HL-60 (cell line): ENCODE data around the gene MSI1.

Experiments
- DNase-seq, 2 experiments: peaks; one replicate each; pipeline ENCODE4 v3.0.0-alpha.2; 2010 to 2020; ENCODE audit warnings: low read depth in 1 of 2, low spot score in 1 of 2
- H3K27ac ChIP-seq: fragments of 250-450 bp; sonication (Bioruptor Pico); replicated peaks from 2 replicates; pipeline ENCODE4 v1.5.1; 2020; ENCODE audit warnings: mild to moderate bottlenecking, moderate library complexity
- H3K27me3 ChIP-seq: fragments of 250-450 bp; sonication (Bioruptor Pico); 2 replicates; pipeline ENCODE4 v1.5.1; 2021; ENCODE audit warnings: mild to moderate bottlenecking, moderate library complexity; ENCODE audit not compliant: insufficient read depth, poor library complexity, severe bottlenecking
- H3K4me3 ChIP-seq: replicated peaks from 2 replicates; pipeline ENCODE4 v1.5.1; 2011; ENCODE audit warnings: mild to moderate bottlenecking, control low read depth, low read length; ENCODE audit not compliant: insufficient read depth
- CTCF ChIP-seq: IDR thresholded peaks from one replicate; pipeline ENCODE4 v1.5.1; 2011; ENCODE audit warnings: low read length, control low read depth, inconsistent platforms; ENCODE audit not compliant: insufficient read depth
- GABPA ChIP-seq: IDR thresholded peaks from 2 replicates; pipeline ENCODE4 v1.6.1; 2012; ENCODE audit warnings: low read depth
- POLR2AphosphoS5 ChIP-seq: IDR thresholded peaks from 2 replicates; pipeline ENCODE4 v1.6.1; 2012; ENCODE audit warnings: low read depth
- REST ChIP-seq: IDR thresholded peaks from 2 replicates; pipeline ENCODE4 v1.6.1; 2012; ENCODE audit warnings: low read depth; ENCODE audit not compliant: insufficient replicate concordance
- SPI1 ChIP-seq: IDR thresholded peaks from 2 replicates; pipeline ENCODE4 v1.6.1; 2012; ENCODE audit warnings: low read depth, mild to moderate bottlenecking, borderline replicate concordance

The MSI1 gene

GRCh38 chr12:120373683-120374082 is 4.7 kb upstream of the MSI1 start:
- no peak for DNase-seq
- H3K27me3 ChIP-seq = peaks cover 44% of the 10 kb centered on the region
- no peak for TF ChIP-seq POLR2AphosphoS5
- TF ChIP-seq REST = no peak
- H3K4me3 ChIP-seq = no peak overlapping the region
- no peak overlapping the region for H3K27ac ChIP-seq

- DNase-seq = no peak
- no peak overlapping the region for H3K27ac ChIP-seq
- peaks cover 44% of the 10 kb centered on the region for H3K27me3 ChIP-seq
- TF ChIP-seq POLR2AphosphoS5 = no peak
- TF ChIP-seq GABPA = no peak
- TF ChIP-seq REST = no peak
- TF ChIP-seq CTCF = no peak
- TF ChIP-seq SPI1 = no peak
- no peak overlapping the region for H3K4me3 ChIP-seq
These were observed 1.6 kb upstream of the MSI1 start for GRCh38 chr12:120370343-120371243.

GRCh38 chr12:120369603-120370342 is 809 bp upstream of the MSI1 start:
- no peak for DNase-seq
- H3K27ac ChIP-seq = no peak overlapping the region
- H3K27me3 ChIP-seq = peaks cover 44% of the 10 kb centered on the region
- H3K4me3 ChIP-seq = no peak overlapping the region
- TF ChIP-seq SPI1 (no peak), REST (no peak), CTCF (no peak), GABPA (no peak), POLR2AphosphoS5 (no peak)
